ENCODE measurements around the gene FA2H. TPM values are rescaled to one million over a fixed set of nuclear protein-coding genes. Genes with fewer than 3 reads are reported as not detected.

FA2H gene
- total RNA-seq, 1 donor from 2014 or later, result 0.72 TPM

DNA sequence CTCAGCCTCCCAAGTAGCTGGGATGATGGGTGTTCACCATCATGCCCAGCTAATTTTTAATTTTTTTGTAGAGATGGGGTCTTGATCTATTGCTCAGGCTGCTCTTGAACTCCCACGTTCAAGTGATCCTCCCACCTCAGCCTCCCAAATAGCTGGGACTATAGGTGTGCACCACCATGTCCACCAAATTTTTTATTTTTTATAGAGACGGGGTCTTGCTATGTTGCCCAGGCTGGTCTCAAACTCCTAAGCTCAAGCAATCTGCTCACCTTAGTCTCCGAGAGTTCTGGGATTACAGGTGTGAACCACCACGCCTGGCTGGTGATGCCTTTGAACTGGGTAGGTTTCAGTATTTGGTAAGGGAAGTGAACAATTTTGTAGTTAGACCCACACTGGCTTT is 30.1 kb downstream of the FA2H start:
- no peak for DNase-seq (ENCODE audit: low spot score)

DNA sequence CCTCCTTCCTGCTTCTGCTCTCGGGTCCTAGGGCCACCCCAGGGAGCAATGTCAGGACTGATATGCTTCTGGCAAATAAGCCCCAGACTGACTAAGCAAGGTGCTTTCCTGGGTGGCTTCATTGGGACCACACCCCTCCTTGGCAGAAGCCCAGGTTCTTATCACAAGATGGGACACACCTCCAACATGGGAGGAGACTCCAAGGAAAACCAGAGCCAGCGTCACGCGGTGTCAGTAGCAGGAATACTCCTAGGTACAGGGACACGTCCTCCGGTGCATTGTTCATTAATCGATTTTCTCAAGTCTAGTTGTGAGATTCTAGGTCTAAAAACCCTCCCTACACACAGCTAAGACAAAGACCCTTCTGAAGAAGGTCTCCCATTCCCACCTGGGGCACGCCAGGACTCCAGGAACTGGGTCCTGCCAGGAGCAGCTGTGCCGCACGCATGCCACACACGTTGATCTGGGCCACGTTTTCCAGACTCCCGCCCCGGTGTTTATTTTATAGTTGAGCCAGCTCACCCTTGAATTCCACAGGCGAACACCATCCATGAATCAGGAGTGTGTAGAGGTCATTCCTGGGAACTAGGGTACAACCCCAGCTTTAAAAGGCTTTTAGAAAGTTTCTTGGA is 30.8 kb downstream of the FA2H start:
- peak; percentile 35 for DNase-seq (ENCODE audit: low spot score)

DNA sequence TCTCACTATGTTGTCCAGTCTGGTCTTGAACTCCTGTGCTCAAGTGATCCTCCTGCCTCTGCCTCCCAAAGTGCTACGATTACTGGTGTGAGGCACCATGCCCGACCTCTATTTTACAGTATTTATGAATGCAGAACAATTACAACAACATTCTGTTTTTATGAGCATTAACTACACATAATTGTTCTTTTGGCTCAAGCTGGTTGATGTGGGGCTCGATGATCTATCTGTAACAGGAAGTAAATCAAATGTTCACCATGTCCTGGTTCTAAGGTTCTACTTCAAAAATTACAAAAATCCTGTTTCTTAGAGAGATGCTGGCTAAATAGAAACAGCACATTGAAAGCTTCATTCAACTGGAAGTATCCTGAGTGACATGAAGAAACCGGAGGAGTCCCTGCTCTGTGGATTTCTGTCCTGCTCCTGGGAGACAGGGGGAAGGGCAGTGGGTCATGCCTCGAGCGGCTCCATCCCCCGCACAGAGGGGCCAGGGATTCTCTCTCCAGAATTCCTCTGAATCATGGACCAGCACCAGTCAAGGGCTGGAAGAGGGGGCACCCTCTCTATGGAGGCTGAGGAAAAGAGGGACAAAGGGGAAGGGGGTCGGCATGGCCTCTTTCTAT is 31.5 kb downstream of the FA2H start:
- no peak for DNase-seq (ENCODE audit: low spot score)

DNA sequence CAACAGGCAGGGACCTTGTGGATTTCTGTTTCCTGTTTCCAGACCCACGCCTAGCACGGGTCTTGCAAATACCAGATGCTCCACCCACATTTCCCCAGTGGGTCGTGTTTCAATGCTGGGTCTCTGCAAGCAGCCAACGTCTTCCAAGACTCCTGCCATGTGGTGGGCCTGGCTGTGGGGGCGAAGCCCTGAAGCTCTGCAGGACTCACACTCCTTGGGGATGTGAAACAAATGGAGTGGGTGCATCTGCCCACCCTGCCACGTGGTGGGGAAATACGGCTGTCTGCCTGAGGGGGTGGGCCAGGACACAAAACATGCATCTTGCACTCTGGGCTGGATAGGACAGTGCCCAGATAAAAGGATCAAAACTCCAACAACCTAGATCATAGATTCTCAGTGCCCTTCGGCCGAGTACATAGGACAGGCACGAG is 32.6 kb downstream of the FA2H start:
- DNase-seq (ENCODE audit: low spot score), result peak; percentile 30

DNA sequence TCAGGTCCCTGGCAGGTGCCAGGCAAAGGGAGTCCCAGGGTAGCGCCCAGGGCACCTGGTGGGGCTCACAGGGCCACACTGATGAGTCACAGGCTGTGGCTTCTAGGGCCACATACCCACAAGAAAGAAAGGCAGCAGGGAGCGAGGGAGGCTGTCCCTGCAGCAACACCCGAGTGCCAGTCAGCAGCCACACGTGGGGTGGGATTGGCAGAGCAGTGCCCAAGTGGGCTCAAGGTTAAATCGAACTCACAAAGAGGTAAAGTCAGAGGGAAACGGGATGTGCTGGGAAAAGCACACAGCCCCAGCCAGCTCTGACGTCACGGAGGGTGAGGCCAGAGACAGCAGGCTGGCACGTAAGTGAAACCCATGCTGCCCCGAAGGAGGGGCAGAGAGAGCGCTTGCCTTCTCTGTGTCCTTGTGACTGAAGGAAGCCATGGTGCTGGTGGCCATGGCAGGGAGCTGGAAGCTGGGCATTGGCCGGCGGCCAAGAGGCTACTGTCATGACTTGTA is 33.8 kb downstream of the FA2H start:
- no peak for DNase-seq (ENCODE audit: low spot score)

DNA sequence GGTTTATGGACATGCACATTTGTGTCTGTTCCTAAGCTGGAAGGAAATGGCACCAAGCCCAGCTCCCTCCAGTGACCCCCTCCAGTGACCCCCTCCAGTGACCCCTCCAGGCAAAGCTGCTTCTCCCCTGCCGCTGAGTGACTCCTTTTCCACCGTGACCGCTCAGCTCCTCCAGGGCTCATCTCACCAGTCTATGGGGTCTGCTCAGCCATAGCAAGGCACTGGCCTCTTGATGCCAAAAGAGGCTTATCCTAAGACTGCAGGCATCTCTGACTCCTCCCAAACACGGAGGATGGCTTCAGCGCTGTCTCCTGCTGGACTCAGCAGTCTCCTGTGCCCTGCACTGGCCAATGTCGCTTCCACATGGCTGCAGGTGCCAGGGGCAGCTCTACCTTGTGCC is 35.3 kb downstream of the FA2H start:
- peak; percentile 62 for DNase-seq (ENCODE audit: low spot score)

DNA sequence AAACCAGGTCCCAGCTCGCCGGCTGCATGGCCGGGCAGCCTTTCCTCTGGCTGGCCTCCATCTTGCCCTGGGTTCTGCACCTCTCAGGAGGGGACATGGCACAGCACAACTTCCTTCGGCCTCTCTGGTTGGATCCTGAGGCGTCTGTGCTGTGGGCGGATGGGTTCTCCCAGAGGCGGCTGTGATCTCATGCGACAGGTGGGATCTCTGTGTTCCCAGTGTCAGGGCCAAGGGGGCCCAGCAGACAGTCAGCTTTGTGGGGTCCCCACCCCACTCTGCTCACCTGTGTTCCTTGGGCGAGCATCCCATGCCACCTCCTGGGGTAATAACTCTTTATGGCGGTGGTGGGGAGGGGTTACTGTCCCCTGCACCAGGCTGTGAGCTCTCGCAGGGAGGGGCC is 35.8 kb downstream of the FA2H start:
- DNase-seq (ENCODE audit: low spot score), result no peak

DNA sequence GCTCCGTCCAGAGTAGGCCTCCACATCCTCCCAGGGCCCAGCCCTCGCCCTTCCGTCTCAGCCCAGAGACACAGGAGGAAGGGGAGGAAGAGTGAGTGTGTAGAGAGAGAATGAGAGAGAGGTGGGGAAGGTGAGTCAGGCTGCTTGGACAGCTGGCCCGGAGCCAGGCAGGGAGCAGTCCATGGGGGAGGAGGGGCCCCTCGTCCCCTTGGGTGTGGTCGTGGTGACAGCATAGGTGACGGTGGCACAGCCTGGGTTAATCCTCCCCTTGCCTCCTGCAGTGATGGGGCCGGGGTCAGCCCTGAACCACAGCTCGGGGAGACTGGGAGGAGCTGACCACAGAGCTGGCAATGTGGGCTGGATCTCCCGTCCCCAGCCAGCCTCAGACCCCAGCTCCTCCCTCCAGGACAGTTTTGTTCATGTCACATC is 36.5 kb downstream of the FA2H start:
- no peak for DNase-seq (ENCODE audit: low spot score)

DNA sequence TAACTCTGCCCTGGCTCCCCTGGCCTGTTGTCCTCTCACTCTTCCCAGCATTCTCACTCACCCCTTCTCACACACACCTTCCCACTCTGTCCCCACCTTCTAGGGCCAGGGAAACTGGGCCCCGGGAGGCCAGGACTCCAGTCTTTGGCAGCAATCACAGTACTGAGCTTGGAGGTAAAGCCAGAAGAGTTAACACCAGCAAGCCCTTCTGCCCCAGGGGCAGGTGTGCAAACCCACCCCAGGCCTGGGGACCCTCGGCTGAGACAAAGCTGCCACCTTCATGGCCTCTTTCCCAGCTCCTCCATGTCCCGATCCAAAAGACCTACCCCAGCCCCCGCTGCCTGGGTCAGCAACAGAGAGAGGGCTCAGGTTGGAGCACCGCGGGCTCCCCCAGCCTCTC is 37.1 kb downstream of the FA2H start:
- no peak for DNase-seq (ENCODE audit: low spot score)

DNA sequence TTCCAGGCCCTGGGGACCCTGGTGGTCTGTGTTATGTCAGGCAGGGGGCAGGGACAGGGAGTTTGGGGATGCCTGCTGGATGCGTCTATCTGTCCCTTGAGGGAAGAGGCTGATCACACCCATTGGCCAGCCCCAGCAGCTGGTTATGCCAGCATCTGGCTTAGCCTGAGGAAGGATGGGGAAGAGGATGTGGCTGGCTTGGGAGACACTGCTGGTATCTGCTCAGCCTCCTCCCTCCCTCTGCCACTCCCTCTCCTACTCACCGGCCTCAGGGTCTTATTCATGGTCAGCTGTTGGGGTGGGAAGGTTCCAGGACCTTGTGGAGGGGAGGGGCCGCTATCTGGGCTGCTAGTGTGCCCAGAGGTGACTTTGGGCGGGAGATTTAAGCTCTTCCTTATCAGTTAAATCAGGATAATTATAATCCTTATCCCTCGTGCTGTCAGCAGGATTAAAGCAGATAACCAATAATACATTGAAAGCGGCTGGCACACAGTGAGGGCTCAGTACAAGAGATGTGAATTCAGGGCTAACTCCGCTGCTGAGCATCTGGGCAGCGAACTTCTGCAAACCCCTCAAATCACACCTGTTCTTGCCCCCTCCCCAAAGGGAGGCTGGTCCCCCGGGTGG is 38.0 kb downstream of the FA2H start:
- DNase-seq (ENCODE audit: low spot score), result no peak

DNA sequence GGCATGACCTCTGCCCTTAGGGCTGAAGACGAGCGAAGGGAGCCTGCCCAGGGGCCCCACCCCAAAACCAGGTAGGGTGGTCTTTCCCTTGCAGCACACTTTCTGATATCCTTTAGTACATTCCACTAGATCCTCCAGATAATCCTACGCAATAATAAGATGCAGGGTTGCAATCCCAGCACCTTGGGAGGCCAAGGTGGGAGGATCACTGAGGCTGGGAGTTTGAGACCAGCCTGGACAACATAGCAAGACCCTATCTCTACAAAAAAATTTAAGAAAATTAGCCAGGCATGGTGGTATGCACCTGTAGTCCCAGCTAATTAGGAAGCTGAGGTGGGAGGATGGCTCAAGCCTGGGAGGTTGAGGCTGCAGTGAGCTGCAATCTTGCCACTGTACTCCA is 39.1 kb downstream of the FA2H start:
- no peak for DNase-seq (ENCODE audit: low spot score)

DNA sequence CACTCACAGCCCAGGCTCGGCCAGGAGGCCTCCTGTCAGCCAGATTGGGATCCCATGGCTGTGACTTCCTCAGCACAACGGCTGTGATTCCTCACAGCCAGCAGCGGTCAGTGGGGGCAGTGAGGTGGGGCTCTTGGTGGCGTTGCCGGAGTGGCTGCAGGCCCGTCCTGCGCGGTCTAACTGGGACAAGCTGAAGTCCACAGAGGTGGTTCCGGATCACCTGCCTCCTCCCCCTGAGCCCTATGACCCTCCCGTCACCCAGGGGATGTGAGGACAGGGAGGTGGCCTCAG is 39.5 kb downstream of the FA2H start:
- DNase-seq (ENCODE audit: low spot score), result no peak

DNA sequence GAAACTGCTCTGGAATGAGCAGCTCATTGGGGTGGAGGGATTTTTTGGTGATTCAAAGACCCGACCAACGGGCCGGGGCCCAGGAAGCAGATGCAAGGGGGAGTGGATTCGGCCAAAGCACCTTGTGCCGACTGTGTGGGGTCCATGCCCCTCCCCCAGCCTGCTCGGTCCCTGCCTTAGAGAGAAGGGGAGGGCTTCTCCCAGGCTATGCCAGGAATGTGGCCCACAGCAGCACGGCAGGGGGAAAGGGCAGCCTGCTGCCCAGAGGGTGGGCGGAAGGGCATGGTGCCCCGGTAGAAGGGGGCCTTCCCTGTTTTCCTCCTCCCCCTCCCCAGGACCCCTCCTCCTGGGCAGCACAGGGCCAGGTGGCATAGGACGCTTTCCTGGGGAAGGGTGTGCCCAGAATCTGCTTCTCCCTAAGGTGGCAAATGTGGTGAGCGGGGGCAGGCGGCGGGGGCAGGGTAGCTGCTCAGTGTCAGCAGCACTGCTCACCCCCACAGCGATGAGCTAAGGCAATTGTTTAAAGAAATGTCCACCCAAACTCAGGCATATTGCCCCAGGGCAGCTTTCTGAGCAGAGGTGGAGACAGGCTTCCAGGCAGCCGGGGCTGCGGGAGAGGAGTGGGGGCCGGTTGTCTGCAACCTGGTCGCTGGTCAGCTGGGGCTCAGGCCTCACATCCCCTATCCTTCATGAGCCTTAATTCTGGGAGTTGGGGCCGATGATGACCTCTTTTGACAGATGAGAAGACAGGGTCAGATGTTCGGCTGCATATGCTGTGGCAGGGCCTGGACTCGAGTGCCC is 40.1 kb downstream of the FA2H start:
- no peak for DNase-seq (ENCODE audit: low spot score)

DNA sequence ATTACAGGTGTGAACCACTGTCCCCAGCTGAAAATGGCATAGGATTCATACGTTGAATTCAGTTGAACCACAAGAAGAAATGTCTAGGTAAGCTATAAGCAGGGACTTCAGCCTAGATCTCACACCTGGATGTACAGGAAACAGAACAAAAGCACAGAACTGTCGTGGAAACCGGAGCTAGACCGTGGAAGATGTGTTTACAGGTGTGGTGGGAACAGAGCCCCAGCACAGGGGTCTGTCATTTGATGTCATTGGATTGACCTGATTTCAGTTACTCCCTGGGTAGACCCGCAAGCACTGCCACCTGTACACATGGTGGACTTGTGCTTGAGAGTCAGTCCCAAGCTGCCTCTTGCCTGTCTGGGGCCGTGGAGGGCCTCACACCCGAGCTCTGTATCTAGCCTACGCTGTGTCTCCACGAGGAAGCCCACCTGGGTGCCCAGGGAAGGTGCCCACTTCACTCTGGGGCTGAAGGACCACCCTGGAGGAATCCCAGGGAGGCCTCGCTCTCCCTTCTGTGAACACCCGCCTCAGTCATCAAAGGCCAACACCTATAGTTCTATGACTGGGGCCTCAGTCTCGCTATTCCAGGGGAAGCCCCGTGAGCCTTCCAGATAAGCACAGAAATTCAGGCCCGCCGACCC is 41.8 kb downstream of the FA2H start:
- DNase-seq (ENCODE audit: low spot score), result no peak

DNA sequence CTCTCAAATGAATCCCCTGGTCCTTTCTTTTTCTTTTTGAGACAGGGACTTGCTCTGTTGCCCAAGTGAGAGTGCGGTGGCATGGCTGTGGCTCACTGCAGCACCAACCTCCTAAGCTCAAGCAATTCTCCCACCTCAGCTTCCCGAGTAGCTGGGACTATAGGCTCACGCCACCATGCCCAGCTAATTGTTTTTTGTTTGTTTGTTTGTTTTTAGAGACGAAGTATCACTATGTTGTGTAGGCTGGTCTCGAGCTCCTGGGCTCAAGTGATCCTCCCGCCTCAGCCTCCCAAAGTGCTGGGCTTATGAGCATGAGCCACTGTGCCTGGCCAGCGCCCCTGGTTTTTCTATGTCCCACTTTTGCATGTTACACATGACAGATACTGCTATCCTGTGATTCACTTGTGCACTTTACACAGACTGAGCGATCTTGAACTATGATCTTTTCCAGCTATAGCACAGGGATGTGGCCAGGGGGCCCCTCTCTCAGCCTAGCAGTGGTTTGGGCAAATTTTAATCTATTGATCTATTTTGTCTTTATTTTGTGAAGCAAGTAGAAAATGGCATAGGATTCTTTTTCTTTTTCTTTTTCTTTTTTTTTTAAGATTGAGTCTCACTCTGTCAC is 42.7 kb downstream of the FA2H start:
- no peak for DNase-seq (ENCODE audit: low spot score)

DNA sequence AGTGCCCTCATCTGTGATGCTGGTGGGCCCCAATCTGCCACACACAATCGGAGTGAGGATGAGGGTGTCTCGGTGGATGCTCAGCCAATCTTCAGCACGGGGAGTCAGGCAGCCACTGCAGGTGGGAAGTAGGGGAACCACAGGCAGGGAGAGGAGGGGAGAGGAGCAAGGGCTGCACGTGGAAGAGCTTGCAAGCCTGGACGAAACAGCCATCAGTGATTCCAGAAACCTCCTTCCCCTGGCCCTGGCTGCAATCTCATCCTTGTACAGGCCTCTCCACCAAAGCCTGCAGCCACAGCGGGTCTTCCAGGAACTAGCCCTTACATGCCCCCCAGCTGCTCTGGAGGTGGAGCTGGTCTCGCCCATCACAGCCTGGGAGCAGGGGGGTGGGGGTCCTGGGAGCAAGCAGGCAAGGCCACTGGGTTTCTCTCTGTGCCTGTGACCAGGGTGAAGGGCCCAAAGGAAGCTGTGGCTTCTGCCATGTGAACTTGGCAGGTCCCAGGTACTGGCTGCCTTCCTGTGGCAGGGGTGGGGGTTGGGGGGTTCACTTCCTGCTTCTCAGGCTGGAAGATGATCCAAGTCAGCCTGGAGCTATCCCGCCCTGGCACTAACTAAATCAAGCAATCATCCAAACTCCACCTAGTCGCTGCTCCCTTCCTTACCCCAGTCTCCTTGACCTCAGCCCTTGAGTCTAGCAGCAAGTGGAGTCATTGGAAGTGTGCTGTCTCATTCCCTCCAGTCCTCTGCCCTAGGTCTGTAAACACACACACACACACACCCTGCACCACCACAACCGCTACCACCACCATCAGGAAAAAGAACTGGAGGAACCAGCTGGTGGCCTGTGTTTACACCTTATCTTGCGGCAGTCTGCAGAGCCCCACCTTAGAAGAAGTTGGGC is 44.6 kb downstream of the FA2H start:
- no peak for DNase-seq (ENCODE audit: low spot score)

DNA sequence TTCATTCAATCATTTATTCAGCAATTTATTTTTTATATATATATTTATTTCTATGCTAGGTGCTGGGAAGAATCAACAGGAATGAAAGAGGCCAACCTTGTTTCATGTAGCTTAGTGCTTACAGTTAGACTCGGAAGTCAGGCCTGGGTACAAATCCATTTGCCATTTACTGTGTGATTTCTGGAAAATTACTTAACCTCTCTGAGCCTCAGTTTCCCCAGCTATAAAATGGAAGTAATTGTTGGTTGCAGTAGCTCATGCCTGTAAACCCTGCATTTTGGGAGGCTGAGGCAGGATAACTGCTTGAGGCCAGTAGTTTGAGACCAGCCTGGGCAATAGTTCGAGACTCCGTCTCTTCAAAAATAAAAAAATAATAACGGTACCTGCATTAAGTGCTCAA is 46.7 kb downstream of the FA2H start:
- DNase-seq (ENCODE audit: low spot score), result no peak

DNA sequence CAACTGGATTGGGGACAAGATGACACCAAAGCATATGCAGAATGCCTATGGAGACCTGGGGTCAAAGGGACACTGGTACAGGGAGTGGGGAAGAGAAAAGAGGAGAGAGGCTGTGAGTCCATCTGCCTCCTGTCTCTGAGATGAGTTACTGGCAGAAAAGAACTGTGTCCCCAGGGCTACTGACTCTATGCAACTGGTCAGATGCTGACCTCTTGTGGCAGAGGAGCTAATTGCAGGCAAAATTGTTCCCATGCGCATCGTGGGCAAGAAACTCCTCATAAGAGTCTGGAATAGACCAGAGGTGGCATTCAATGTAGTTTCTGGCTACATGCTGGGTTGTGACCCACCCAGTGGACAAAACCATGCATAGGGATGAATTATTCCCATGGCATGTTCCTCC is 47.9 kb downstream of the FA2H start:
- DNase-seq (ENCODE audit: low spot score), result no peak

DNA sequence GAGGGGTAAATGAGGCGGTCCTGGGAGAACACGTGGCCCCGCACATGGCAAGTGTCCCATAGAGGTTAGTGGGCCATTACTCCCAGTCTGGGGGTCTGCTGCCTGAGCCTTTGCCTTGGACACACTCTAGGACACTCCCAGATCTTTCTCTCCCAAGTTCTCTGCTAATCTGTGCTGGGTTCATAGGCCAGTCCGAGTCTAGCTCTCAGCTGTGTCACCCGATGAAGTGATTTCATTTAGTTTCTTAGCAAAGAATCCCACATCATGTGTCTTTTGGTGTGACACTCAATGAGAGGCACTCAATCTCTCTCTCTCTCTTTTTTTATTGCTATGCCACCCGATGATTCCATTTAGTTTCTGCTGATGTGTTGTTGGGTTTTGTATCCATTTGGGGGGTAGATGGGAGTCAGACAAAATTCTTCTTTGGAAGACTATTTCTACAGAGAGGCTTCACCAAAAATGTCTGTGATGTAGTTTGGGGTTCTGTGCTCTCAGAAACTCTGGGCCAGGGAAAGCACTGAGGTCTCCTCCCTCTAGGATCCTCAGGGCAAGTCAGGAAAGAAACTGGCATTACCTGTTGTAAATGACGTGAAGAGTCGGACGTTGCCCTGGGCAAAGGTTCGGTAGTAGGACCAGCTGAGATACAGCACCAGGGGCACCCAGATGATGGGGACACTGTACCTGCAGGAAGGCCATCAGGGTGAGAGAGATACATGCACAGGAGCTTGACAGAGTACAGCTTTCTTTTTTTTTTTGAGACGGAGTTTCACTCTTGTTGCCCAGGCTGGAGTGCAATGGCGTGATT is 48.8 kb downstream of the FA2H start:
- DNase-seq (ENCODE audit: low spot score), result no peak
